Measurements from ENCODE around the gene LRRC32. TPM values are rescaled to one million over a fixed set of nuclear protein-coding genes. Genes with fewer than 3 reads are reported as not detected.
A peak's percentile ranks its signal among the peaks of the same experiment; 100 is the strongest.

LRRC32 gene
- total RNA-seq: 1 to 10 TPM; 4.5 to 5.6 TPM

GRCh38 chr11:76670485-76671236 lies at the start of gene LRRC32:
TSS of gene LRRC32 (minus strand) at chr11:76670747. CDS start at chr11:76665954, 4,793 bp downstream.
- peaks cover 11% of the 10 kb centered on the region for H3K4me1 Mint-ChIP-seq
- peaks cover 5% of the 10 kb centered on the region for H3K36me3 Mint-ChIP-seq (ENCODE audit: low read depth)
- H3K27me3 Mint-ChIP-seq: peaks cover 10% of the 10 kb centered on the region
- H3K4me3 Mint-ChIP-seq: peak within 1 kb of the TSS; percentile 70
- H3K9me3 Mint-ChIP-seq: no peaks in the 10 kb centered on the region
- ATAC-seq (replicated peaks): no peak
- H3K27ac Mint-ChIP-seq: no peak within 1 kb of the TSS

- Mint-ChIP-seq H3K27ac (no peak overlapping the region), H3K9me3 (no peaks in the 10 kb centered on the region), H3K27me3 (peaks cover 11% of the 10 kb centered on the region), H3K36me3 (ENCODE audit: low read depth) (no peaks in the 10 kb centered on the region), H3K4me1 (peaks cover 12% of the 10 kb centered on the region), H3K4me3 (no peak overlapping the region)
- ATAC-seq (replicated peaks): no peak
These were observed 49.1 kb upstream of the LRRC32 start for GRCh38 chr11:76719686-76720085.

- Mint-ChIP-seq H3K9me3 (no peaks in the 10 kb centered on the region), H3K36me3 (ENCODE audit: low read depth) (no peaks in the 10 kb centered on the region), H3K27me3 (peaks cover 9% of the 10 kb centered on the region), H3K4me3 (no peak overlapping the region), H3K4me1 (peaks cover 12% of the 10 kb centered on the region), H3K27ac (no peak overlapping the region)
- no peak for ATAC-seq (replicated peaks)
These were observed 48.7 kb upstream of the LRRC32 start for GRCh38 chr11:76719281-76719680.

GRCh38 chr11:76717816-76718215 lies 47.3 kb upstream of the LRRC32 start:
- Mint-ChIP-seq H3K4me1 (peaks cover 12% of the 10 kb centered on the region), H3K36me3 (ENCODE audit: low read depth) (no peaks in the 10 kb centered on the region), H3K9me3 (no peaks in the 10 kb centered on the region), H3K27me3 (peaks cover 6% of the 10 kb centered on the region), H3K4me3 (no peak overlapping the region), H3K27ac (no peak overlapping the region)
- ATAC-seq (replicated peaks): no peak

GRCh38 chr11:76717369-76717768 lies 46.8 kb upstream of the LRRC32 start:
- H3K4me1 Mint-ChIP-seq: peaks cover 8% of the 10 kb centered on the region
- H3K4me3 Mint-ChIP-seq: no peak overlapping the region
- no peak for ATAC-seq (replicated peaks)
- H3K36me3 Mint-ChIP-seq (ENCODE audit: low read depth): no peaks in the 10 kb centered on the region
- peaks cover 1% of the 10 kb centered on the region for H3K27me3 Mint-ChIP-seq
- no peak overlapping the region for H3K27ac Mint-ChIP-seq
- H3K9me3 Mint-ChIP-seq: no peaks in the 10 kb centered on the region

GRCh38 chr11:76716268-76716667 lies 45.7 kb upstream of the LRRC32 start:
- no peaks in the 10 kb centered on the region for H3K4me1 Mint-ChIP-seq

GRCh38 chr11:76714493-76714892 lies 43.9 kb upstream of the LRRC32 start:
- Mint-ChIP-seq H3K27me3 (no peaks in the 10 kb centered on the region), H3K27ac (no peak overlapping the region), H3K9me3 (no peaks in the 10 kb centered on the region), H3K4me1 (no peaks in the 10 kb centered on the region), H3K36me3 (ENCODE audit: low read depth) (no peaks in the 10 kb centered on the region), H3K4me3 (no peak overlapping the region)
- no peak for ATAC-seq (replicated peaks)

More at GRCh38 chr11:76716268-76716667, 45.7 kb upstream of the LRRC32 start:
- Mint-ChIP-seq H3K9me3 (no peaks in the 10 kb centered on the region), H3K4me3 (no peak overlapping the region), H3K27me3 (no peaks in the 10 kb centered on the region), H3K27ac (no peak overlapping the region), H3K36me3 (ENCODE audit: low read depth) (no peaks in the 10 kb centered on the region)
- ATAC-seq (replicated peaks): no peak

- Mint-ChIP-seq H3K27ac (no peak overlapping the region), H3K4me3 (no peak overlapping the region), H3K27me3 (no peaks in the 10 kb centered on the region), H3K9me3 (no peaks in the 10 kb centered on the region), H3K36me3 (ENCODE audit: low read depth) (no peaks in the 10 kb centered on the region), H3K4me1 (no peaks in the 10 kb centered on the region)
- ATAC-seq (replicated peaks): no peak
These were observed 43.0 kb upstream of the LRRC32 start for GRCh38 chr11:76713499-76713898.

GRCh38 chr11:76712125-76712524 lies 41.6 kb upstream of the LRRC32 start:
- Mint-ChIP-seq H3K9me3 (no peaks in the 10 kb centered on the region), H3K4me1 (no peaks in the 10 kb centered on the region), H3K27me3 (no peaks in the 10 kb centered on the region), H3K27ac (no peak overlapping the region), H3K36me3 (ENCODE audit: low read depth) (no peaks in the 10 kb centered on the region), H3K4me3 (no peak overlapping the region)
- no peak for ATAC-seq (replicated peaks)

- H3K4me1 Mint-ChIP-seq: no peaks in the 10 kb centered on the region
- no peak overlapping the region for H3K4me3 Mint-ChIP-seq
- H3K27me3 Mint-ChIP-seq: no peaks in the 10 kb centered on the region
- ATAC-seq (replicated peaks): no peak
- no peaks in the 10 kb centered on the region for H3K36me3 Mint-ChIP-seq (ENCODE audit: low read depth)
- H3K9me3 Mint-ChIP-seq: no peaks in the 10 kb centered on the region
- no peak overlapping the region for H3K27ac Mint-ChIP-seq
These were observed 39.2 kb upstream of the LRRC32 start for GRCh38 chr11:76709756-76710155.

GRCh38 chr11:76708972-76709660 lies 38.6 kb upstream of the LRRC32 start:
- Mint-ChIP-seq H3K4me3 (no peak overlapping the region), H3K36me3 (ENCODE audit: low read depth) (no peaks in the 10 kb centered on the region), H3K9me3 (peaks cover 4% of the 10 kb centered on the region), H3K27ac (no peak overlapping the region), H3K4me1 (no peaks in the 10 kb centered on the region), H3K27me3 (peaks cover 6% of the 10 kb centered on the region)
- ATAC-seq (replicated peaks): no peak

GRCh38 chr11:76707293-76707825 lies 36.8 kb upstream of the LRRC32 start:
- Mint-ChIP-seq H3K4me3 (no peak overlapping the region), H3K9me3 (peaks cover 4% of the 10 kb centered on the region), H3K27ac (no peak overlapping the region), H3K4me1 (no peaks in the 10 kb centered on the region), H3K36me3 (ENCODE audit: low read depth) (no peaks in the 10 kb centered on the region), H3K27me3 (peaks cover 7% of the 10 kb centered on the region)
- no peak for ATAC-seq (replicated peaks)

GRCh38 chr11:76706667-76707066 lies 36.1 kb upstream of the LRRC32 start:
- no peak overlapping the region for H3K4me3 Mint-ChIP-seq
- ATAC-seq (replicated peaks): no peak
- H3K9me3 Mint-ChIP-seq: peaks cover 4% of the 10 kb centered on the region
- no peak overlapping the region for H3K27ac Mint-ChIP-seq
- H3K36me3 Mint-ChIP-seq (ENCODE audit: low read depth): no peaks in the 10 kb centered on the region
- peaks cover 7% of the 10 kb centered on the region for H3K27me3 Mint-ChIP-seq
- no peaks in the 10 kb centered on the region for H3K4me1 Mint-ChIP-seq

- no peak for ATAC-seq (replicated peaks)
- Mint-ChIP-seq H3K36me3 (ENCODE audit: low read depth) (no peaks in the 10 kb centered on the region), H3K27ac (no peak overlapping the region), H3K4me3 (no peak overlapping the region), H3K27me3 (peaks cover 7% of the 10 kb centered on the region), H3K9me3 (peaks cover 4% of the 10 kb centered on the region), H3K4me1 (no peaks in the 10 kb centered on the region)
These were observed 35.3 kb upstream of the LRRC32 start for GRCh38 chr11:76705826-76706225.
